H1 (cell line): ENCODE measurements around the gene APBA2.

Experiments
- EP300 ChIP-seq, 2 experiments: IDR thresholded peaks; 1 replicate in 1 of 2; 2 replicates in 1 of 2; pipeline ENCODE4 v1.6.1; 2011 to 2012; ENCODE audit warnings: low read depth in 2 of 2, low read length in 2 of 2, mild to moderate bottlenecking in 2 of 2, borderline replicate concordance in 1 of 2, inconsistent platforms in 1 of 2, moderate library complexity in 1 of 2
- JUND ChIP-seq: IDR thresholded peaks from 2 replicates; pipeline ENCODE4 v1.6.1; 2011; ENCODE audit warnings: mild to moderate bottlenecking, improper control_type of control experiment, low read length
- NANOG ChIP-seq: IDR thresholded peaks from 2 replicates; pipeline ENCODE4 v1.6.1; 2011; ENCODE audit warnings: low read length, low read depth, mild to moderate bottlenecking, inconsistent platforms; ENCODE audit not compliant: insufficient read depth, poor library complexity, severe bottlenecking
- SP1 ChIP-seq: IDR thresholded peaks from 2 replicates; pipeline ENCODE4 v1.6.1; 2011; ENCODE audit warnings: low read depth, low read length
- YY1 ChIP-seq: IDR thresholded peaks from 2 replicates; pipeline ENCODE4 v1.6.1; 2011; ENCODE audit warnings: low read depth, mild to moderate bottlenecking, low read length
- TF ChIP-seq, protein P1 (sequence below), 3 experiments: IDR thresholded peaks; 1 replicate in 2 of 3; 2 replicates in 1 of 3; pipeline versions ENCODE4 v1.5.1 to v1.6.1; 2011; ENCODE audit warnings: low read length in 3 of 3, mild to moderate bottlenecking in 3 of 3, inconsistent platforms in 2 of 3, low read depth in 1 of 3, moderate library complexity in 1 of 3; ENCODE audit not compliant: insufficient read depth in 1 of 3; ENCODE audit errors: control extremely low read depth in 1 of 3

DNA sequence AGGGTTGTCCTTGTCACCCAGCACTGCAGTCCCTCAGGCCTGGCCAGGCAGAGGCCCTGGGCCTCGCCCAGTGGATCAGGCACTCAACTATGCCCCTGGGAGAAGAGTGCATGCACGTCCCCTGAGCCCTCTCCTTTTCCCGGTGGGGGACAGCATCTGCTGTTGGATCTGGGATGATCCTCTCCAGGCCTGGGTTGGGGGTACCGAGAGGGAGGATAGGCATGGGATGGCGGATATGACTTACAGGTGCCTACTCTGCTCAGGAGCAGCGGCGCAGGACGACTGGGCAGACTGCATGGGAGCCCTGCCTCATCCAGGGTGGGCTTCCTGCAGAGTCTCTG, 9.0 kb upstream of the APBA2 start:
- TF ChIP-seq, protein P1, sequence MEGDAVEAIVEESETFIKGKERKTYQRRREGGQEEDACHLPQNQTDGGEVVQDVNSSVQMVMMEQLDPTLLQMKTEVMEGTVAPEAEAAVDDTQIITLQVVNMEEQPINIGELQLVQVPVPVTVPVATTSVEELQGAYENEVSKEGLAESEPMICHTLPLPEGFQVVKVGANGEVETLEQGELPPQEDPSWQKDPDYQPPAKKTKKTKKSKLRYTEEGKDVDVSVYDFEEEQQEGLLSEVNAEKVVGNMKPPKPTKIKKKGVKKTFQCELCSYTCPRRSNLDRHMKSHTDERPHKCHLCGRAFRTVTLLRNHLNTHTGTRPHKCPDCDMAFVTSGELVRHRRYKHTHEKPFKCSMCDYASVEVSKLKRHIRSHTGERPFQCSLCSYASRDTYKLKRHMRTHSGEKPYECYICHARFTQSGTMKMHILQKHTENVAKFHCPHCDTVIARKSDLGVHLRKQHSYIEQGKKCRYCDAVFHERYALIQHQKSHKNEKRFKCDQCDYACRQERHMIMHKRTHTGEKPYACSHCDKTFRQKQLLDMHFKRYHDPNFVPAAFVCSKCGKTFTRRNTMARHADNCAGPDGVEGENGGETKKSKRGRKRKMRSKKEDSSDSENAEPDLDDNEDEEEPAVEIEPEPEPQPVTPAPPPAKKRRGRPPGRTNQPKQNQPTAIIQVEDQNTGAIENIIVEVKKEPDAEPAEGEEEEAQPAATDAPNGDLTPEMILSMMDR (IDR thresholded peaks at IDR 0.05; ENCODE audit: control extremely low read depth in 1 of 3, insufficient read depth in 1 of 3, low read depth in 1 of 3, low read length in 3 of 3) = no peak
- TF ChIP-seq EP300 (IDR thresholded peaks at IDR 0.05; ENCODE audit: borderline replicate concordance in 1 of 2, low read depth in 2 of 2, low read length in 2 of 2) = no peak
- no peak for TF ChIP-seq JUND
- TF ChIP-seq NANOG = no peak
- no peak for TF ChIP-seq SP1
- no peak for TF ChIP-seq YY1
